Nephron (organoid): ENCODE results near the gene GPR152.

Experiments used
- H3K27ac Mint-ChIP-seq, 3 experiments: 2 replicates each; pipeline ENCODE4 v1.8.0; 2020; ENCODE audit warnings: mixed read lengths in 3 of 3, mild to moderate bottlenecking in 2 of 3, moderate library complexity in 1 of 3
- H3K27me3 Mint-ChIP-seq: 2 replicates; pipeline ENCODE4 v1.8.0; 2021; ENCODE audit warnings: low read depth, mild to moderate bottlenecking, moderate library complexity, mixed read lengths
- H3K36me3 Mint-ChIP-seq: 2 replicates; pipeline ENCODE4 v1.8.0; 2020; ENCODE audit warnings: low read depth, mixed read lengths
- H3K4me1 Mint-ChIP-seq: 2 replicates; pipeline ENCODE4 v1.8.0; 2020; ENCODE audit warnings: mixed read lengths
- H3K4me3 Mint-ChIP-seq, 3 experiments: 2 replicates each; pipeline ENCODE4 v1.8.0; 2020; ENCODE audit warnings: mild to moderate bottlenecking in 3 of 3, mixed read lengths in 3 of 3, moderate library complexity in 2 of 3
- H3K9me3 Mint-ChIP-seq: 2 replicates; pipeline ENCODE4 v1.8.0; 2020; ENCODE audit warnings: mixed read lengths
- TF ChIP-seq, protein P1 (sequence below), 3 experiments: fragments of 200-600 bp; sonication (generic); IDR thresholded peaks; one replicate each; pipeline ENCODE4 v1.5.0; 2021; ENCODE audit warnings: antibody characterized with exemption in 3 of 3; ENCODE audit not compliant: unreplicated experiment in 3 of 3

The GPR152 gene

DNA sequence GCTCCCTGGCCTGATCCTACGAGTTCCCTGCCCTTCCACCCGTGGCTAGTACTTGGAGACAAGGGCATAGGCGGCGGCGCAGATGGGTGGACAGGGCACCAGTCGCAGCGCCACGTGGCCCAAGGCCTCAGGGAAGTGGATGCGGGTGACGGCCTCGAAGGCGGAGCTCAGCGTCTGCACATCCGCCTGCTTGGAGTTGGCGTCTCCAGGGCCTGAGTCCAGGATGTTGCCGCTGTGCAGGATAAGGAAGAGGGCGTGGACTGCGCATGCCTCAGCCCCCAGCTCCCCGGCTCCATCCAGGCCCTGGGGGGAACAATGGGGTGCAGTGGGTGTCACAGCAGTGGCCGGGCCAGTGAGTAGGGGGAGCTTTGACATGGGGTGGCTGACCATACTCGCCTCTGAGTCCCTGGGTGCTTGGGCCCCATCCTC is 46.0 kb upstream of the GPR152 start:
- H3K36me3 Mint-ChIP-seq: peaks cover 10% of the 10 kb centered on the region
- H3K9me3 Mint-ChIP-seq: no peaks in the 10 kb centered on the region
- TF ChIP-seq, protein P1, sequence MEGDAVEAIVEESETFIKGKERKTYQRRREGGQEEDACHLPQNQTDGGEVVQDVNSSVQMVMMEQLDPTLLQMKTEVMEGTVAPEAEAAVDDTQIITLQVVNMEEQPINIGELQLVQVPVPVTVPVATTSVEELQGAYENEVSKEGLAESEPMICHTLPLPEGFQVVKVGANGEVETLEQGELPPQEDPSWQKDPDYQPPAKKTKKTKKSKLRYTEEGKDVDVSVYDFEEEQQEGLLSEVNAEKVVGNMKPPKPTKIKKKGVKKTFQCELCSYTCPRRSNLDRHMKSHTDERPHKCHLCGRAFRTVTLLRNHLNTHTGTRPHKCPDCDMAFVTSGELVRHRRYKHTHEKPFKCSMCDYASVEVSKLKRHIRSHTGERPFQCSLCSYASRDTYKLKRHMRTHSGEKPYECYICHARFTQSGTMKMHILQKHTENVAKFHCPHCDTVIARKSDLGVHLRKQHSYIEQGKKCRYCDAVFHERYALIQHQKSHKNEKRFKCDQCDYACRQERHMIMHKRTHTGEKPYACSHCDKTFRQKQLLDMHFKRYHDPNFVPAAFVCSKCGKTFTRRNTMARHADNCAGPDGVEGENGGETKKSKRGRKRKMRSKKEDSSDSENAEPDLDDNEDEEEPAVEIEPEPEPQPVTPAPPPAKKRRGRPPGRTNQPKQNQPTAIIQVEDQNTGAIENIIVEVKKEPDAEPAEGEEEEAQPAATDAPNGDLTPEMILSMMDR (IDR thresholded peaks at IDR 0.05; ENCODE audit: unreplicated experiment in 3 of 3): no peak
- H3K27me3 Mint-ChIP-seq: peaks cover 9% of the 10 kb centered on the region
- H3K4me3 Mint-ChIP-seq: no peak overlapping the region
- no peak overlapping the region for H3K27ac Mint-ChIP-seq
- H3K4me1 Mint-ChIP-seq: peaks cover 7% of the 10 kb centered on the region

DNA sequence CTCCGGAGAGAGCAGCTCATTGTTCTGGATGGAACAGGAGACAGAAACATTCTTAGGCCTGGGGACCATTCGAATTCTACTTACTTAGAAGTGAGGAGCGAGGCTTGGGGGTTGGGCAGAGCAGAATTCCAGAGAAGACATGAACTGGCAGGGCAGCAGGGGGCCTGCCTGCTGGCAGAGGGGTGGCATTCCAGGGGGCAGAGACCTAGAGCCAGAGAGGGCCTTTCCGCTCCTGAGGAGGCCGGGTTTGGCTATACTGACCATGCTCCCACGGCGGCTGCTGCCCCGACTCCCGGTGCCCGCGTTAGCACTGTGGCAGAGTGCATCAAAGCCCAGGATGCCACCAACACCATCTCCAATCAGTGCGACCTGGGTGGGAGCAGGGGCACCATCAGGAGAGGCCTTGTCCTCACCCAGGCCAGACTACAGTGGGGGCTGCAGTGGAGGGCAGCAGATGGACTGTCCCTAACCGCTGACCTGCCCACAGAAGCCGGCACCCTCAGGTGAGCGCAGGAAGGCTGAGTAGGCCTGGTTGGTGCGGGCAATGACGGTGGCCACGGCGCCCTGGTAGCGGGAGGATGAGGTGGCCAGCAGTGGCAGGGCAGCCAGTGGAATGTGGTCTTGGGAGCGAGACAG is 45.2 kb upstream of the GPR152 start:
- Mint-ChIP-seq H3K27ac (no peak overlapping the region), H3K27me3 (peaks cover 5% of the 10 kb centered on the region), H3K4me3 (no peak overlapping the region), H3K36me3 (peaks cover 10% of the 10 kb centered on the region), H3K4me1 (peaks cover 2% of the 10 kb centered on the region), H3K9me3 (no peaks in the 10 kb centered on the region)
- TF ChIP-seq, protein P1 (IDR thresholded peaks at IDR 0.05; ENCODE audit: unreplicated experiment in 3 of 3): no peak

DNA sequence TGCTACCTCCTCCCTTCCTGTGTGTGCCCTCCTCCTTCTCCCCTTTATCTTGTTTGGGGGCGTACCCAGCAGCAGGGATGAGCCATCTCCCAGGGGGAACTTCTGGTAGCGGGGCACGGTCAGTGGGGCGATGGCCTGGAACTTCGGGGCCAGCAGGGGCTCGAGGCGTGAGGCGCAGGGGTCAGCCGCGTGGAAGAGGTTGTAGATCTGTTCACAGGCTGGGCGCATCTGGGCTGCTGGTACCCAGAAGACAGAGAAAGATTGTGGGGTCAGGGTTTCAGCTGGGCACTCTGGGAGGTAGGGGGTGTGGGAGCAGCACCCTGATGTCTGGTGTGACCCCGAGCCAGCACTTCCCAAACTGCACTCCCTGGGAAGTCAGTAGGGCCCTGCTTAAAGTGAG is 43.6 kb upstream of the GPR152 start:
- no peaks in the 10 kb centered on the region for H3K9me3 Mint-ChIP-seq
- H3K27ac Mint-ChIP-seq: no peak overlapping the region
- no peak overlapping the region for H3K4me3 Mint-ChIP-seq
- no peaks in the 10 kb centered on the region for H3K27me3 Mint-ChIP-seq
- H3K4me1 Mint-ChIP-seq: no peaks in the 10 kb centered on the region
- TF ChIP-seq, protein P1 (IDR thresholded peaks at IDR 0.05; ENCODE audit: unreplicated experiment in 3 of 3): no peak
- peaks cover 8% of the 10 kb centered on the region for H3K36me3 Mint-ChIP-seq

DNA sequence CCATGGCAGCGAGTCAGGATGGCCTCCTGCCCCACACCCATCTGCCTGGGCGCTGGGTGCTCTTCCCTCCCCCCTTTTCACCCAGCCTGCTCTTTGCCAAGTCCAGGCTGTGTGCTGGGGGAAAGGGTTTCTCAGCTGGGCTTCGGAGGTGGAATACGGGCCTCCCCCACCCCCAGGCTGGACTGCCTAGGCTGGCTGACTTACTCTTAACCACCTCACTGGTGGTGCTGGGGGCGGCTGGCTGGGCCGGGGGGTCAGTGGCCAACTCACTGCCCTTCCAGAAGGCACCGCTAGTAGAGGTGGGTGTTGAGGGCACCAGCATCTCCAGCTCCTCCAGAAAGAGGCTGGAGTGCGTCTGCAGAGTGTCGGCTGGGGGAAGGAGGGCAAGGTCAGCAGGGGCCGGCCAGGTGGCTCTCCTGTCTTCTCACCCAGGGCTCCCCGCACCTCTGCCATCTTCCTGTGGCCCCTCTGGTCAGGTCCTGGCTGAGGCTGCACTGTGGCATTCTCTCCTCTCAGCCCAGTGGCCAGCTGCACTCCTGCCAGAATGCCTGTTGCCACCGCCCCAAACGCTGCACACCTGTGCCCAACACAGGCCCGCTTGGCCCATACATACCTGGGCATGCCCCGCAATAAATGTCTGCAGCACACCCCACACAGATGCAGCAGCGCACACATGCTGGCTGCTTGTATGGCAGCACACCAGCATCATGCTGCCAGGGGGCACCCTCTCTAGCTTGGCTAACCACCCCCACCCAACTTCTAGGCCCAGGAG is 42.9 kb upstream of the GPR152 start:
- no peak overlapping the region for H3K4me3 Mint-ChIP-seq
- peaks cover 3% of the 10 kb centered on the region for H3K36me3 Mint-ChIP-seq
- no peaks in the 10 kb centered on the region for H3K4me1 Mint-ChIP-seq
- no peaks in the 10 kb centered on the region for H3K9me3 Mint-ChIP-seq
- no peaks in the 10 kb centered on the region for H3K27me3 Mint-ChIP-seq
- H3K27ac Mint-ChIP-seq: no peak overlapping the region
- TF ChIP-seq, protein P1 (IDR thresholded peaks at IDR 0.05; ENCODE audit: unreplicated experiment in 3 of 3): no peak

DNA sequence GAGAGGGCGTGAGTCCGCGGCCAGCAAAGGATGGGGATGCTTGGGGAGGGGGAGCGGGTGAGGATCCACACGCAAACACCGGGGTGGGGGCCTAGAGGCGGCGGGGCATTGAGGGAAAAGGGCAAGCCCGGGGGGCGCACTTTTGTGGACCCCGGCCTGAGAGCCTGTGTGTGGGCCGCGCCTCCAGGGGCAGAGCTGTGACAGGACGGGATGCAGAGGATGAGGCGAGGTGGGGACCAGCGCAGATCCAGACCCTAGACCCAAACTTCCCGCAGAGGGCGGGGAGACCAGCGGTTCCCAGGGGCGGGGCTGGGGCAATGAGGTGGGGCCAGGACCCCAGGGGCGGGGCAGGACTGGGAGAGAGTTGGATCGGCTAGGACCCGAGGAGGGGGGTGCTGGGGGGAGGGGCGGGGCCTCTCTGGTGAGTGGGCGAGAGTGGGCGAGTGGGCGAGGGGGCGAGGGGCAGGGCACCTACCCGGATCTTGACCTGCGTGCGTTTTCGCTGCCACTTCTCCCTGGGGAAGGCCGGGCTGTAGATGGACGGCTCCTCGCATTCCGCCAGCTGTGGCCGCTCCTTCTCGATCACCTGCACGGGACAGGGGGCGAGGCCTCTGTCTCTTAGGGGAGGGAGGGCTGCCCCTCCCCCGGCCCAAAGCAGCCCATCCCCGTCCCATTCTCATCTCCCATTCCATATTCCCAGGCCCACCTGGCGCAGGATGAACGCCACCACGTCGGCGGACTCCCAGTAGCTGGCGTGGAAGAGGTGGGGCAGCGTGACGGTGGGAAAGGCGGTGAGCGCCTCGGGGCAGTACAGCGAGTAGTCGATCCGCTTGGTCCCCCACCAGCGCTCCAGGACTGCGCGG is 42.1 kb upstream of the GPR152 start:
- Mint-ChIP-seq H3K4me3 (no peak overlapping the region), H3K4me1 (no peaks in the 10 kb centered on the region)

More for the DNA sequence above, 42.1 kb upstream of the GPR152 start:
- no peaks in the 10 kb centered on the region for H3K27me3 Mint-ChIP-seq
- TF ChIP-seq, protein P1 (IDR thresholded peaks at IDR 0.05; ENCODE audit: unreplicated experiment in 3 of 3): no peak
- H3K9me3 Mint-ChIP-seq: no peaks in the 10 kb centered on the region
- no peak overlapping the region for H3K27ac Mint-ChIP-seq
- peaks cover 6% of the 10 kb centered on the region for H3K36me3 Mint-ChIP-seq
